Kasumi-1 (cell line): ENCODE measurements around the gene SEMA3A.
A peak's percentile ranks its signal among the peaks of the same experiment; 100 is the strongest.
"Not testable (repeated sequence)": the region's sequence is repeated elsewhere in the genome, so short reads cannot be mapped to it uniquely, and the experiment has no call there.

ENCODE experiments used
- DNase-seq, 2 experiments: peaks; one replicate each; lab custom pipeline; 2025; lab: John Stamatoyannopoulos, UW

SEMA3A gene

GRCh38 chr7:84194484-84195271 lies at the start of gene SEMA3A:
TSS of gene SEMA3A (minus strand) at chr7:84194789. CDS start at chr7:84194586, 203 bp downstream.
- DNase-seq: peak; percentile 14 to 51

DNA sequence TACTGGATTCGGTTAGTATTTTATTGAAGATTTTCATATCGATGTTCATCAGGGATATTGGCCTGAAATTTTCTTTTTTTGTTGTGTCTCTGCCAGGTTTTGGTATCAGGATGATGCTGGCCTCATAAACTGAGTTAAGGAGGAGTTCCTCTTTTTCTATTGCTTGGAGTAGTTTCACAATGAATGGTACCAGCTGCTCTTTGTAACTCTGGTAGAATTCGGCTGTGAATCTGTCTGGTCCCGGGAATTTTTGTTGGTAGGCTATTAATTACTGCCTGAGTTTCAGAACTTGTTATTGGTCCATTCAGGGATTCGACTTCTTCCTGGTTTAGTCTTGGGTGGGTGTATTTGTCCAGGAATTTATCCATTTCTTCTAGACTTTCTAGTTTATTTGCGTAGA lies 48.4 kb upstream of the SEMA3A start:
- not testable (repeated sequence) for DNase-seq

- DNase-seq: no peak
These were observed 44.0 kb upstream of the SEMA3A start for GRCh38 chr7:84238596-84238995.

DNA sequence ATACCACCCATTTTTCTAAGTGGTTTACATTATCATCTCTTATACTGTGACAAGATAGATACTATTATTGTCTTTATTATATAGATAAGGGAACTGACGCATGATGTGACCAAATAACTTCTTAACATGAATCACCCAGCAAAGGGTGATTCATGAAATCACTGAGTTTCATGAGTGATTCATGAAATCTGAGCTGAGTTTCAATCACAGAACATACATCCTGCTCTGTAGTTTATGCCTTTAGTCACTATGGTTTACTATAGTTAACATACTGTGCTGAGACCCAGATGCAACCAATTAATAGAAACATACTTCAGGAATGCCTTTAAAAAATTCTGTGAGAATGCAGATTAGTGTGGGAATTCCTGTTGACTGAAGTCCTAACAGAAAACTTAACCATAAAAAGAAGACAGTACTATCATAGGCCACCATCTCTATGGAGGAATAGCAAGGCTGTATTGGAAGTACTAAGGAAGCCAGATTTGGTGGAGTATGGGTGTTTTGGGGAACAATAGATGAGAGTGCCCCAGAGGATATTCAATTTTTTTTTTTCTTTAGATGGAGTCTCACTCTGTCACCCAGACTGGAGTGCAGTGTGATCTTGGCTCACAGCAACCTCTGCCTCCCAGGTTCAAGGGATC lies 43.1 kb upstream of the SEMA3A start:
- no peak for DNase-seq

DNA sequence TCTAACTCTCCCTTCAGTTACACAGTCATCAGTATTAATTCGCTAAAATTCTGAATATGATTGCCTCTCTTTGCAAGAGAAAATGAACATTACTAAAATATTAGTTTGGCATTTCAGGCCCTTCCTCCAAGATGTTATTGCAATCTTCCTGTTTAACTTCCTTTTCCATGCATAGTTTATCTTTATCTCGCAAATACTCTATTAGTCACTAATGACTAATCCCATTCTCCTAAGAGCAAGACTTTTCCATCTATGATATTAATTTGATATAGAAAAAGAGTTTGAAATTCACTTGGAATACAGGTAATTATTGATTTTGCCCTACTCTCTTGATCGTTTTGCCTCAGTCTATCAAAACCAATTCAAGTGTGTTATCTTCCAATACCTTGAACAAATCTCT lies 41.8 kb upstream of the SEMA3A start:
- DNase-seq: no peak

DNA sequence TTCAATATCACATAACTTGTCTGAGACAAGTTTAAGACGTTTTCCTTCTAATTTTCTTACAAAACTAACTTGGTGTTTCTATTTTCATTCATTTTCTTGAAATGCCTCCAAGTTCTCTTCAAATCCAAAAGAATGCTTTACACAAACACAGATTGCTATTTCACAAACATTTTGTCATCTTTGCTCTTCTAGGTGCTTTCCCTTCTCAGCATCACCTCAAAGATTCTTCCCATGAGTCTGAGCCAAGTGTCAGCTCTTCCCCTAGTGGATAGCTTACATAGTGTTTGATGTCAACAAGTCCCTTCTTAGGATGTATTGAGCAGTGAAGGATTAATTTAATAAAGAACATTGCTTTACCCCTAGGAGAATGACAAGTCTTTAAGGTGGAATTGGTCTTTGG lies 38.1 kb upstream of the SEMA3A start:
- no peak for DNase-seq

- no peak for DNase-seq
These were observed 36.6 kb upstream of the SEMA3A start for GRCh38 chr7:84231157-84231556.

DNA sequence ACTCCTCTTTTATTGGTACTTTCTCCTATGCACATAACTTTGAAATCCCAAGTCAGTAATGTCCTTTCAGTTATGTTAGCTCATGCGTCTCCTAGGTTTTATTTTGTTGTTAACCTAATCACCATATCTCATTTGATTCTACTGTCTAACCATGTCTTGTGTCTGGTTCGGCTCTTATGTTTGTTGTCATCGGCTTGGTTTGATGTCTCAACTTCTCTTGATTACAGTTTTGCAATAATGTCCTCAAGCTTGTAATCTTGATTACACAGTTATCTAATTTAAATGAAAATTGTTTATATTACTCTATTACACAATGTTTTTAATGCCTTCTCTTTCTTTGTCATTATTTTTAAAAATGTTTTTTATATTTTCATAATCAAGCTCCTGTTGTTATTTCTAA lies 35.9 kb upstream of the SEMA3A start:
- DNase-seq: no peak

DNA sequence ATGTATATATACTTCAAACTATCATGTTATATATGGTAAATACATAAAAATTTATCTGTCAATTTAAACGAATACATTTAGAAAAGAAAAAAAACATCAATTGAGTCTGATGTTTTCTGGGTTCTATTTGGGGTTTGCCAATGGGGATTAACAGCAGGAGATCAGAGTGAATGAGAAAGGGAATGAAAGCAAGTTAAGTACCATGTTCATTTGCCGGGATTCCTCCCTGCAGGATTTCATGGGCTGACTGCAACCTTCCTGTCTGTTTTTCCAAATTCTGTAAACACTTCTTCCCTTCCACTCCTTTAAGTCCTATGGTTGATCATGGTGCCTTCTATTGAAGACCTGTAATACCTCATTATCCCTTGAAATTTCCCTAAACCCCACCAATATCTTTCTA lies 33.9 kb upstream of the SEMA3A start:
- DNase-seq: no peak

DNA sequence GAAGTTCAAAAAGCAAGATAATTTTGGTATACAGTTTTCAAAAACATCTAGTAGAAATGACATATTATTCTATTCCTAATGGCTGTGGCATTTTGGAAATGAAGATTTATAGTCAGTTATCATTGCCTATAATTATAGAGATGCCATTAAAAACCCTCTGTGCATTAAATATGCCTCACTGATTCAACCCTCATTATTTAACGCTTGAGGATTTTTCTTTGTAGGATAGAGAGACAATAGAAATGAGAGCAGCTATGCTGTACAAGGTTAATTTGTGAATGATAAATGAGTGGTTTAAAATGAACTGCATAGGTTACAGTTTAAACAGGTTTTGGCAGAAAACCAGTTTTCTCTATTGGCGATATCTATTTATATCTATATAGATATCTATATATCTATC lies 32.2 kb upstream of the SEMA3A start:
- no peak for DNase-seq

GRCh38 chr7:84224505-84224904 lies 29.9 kb upstream of the SEMA3A start:
- no peak for DNase-seq

- no peak for DNase-seq
These were observed 24.7 kb upstream of the SEMA3A start for GRCh38 chr7:84219310-84219709.

DNA sequence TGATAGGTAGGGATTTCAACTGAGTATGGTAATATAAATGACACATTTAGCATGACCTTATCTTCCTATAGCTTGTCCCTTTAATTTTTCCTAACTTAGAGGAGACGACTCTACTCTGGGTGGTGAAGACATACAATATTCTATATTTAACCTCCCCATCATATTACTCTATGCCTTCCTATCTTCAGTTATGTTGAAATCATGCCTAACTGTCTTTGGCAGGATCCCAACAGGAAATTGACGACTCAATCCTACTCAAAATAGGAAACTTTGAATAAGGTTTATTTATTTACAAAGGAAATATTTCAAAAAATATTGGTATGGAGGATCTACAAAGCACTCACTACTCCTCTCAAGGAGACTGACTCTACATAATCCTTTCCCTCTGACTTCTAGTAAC lies 24.1 kb upstream of the SEMA3A start:
- peak; percentile 81 to 83 for DNase-seq

GRCh38 chr7:84216472-84216871 lies 21.9 kb upstream of the SEMA3A start:
- no peak for DNase-seq

DNA sequence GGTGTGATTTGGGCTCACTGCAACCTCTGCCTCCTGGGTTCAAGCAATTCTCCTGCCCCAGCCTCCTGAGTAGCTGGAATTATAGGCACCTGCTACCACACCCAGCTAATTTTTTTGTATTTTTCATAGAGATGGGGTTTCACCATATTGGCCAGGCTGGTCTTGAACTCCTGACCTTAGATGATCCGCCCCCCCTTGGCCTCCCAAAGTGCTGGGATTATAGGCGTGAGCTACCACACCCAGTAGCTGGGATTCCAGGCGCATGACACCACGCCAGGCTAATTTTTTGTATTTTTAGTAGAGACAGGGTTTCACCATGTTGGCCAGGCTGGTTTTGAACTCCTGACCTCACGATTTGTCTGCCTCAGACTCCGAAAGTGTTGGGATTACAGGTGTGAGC lies 20.2 kb upstream of the SEMA3A start:
- DNase-seq: not testable (repeated sequence)

DNA sequence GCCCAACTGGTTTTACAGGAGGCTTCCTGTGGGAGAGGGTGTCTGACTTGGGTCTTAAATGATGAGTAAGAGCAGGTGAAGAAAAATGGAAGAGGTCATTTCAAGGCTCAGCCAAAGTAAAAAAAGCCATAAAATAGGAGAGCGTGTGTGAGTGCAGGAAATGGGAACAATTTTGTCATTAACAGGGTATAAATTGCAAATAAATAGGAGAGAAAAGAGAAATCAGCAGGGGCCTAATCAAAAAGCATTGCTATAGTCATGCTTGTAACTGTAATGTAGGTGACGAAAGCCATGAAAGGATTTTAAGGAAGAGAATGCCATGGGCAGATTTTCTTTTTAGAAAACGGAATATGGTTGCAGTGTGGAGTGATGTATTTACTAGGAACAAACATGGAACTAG lies 15.7 kb upstream of the SEMA3A start:
- no peak for DNase-seq

DNA sequence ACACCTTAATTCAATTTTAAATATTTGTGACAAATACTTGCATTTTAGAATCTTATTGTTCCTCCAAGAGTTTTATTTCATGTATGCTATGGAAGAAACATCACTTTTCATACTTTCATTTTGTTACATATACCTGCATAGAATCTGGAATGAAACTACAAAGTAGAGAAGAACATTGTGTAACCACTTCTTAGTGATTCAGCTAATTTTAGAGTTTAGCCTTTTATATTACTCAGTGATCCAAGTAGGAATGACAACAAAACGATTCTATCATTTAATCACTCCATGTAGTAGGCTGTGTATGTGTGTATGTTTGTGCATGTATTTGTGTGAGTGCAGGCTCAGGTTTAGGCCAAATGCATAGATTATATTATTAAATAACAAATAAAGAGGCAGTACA lies 14.4 kb upstream of the SEMA3A start:
- no peak for DNase-seq

DNA sequence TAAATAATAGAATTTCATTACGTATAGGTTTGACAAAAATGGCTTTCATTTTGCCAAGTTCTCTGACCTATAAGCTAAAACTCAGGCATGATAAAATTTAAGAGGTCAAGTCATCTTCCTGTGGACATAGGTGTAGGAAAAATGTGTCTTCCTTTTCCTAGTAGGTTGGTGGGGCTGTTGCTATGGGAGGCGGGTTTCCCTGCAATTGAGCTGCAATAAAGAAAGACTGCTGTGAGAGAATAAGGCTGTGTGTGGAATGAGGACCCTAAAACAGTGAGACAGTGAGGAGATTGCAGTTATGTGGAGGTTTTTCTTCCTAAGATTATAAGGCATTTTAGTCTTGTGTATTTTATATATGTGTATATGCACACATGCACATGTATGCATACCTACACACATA lies 13.0 kb upstream of the SEMA3A start:
- no peak for DNase-seq

DNA sequence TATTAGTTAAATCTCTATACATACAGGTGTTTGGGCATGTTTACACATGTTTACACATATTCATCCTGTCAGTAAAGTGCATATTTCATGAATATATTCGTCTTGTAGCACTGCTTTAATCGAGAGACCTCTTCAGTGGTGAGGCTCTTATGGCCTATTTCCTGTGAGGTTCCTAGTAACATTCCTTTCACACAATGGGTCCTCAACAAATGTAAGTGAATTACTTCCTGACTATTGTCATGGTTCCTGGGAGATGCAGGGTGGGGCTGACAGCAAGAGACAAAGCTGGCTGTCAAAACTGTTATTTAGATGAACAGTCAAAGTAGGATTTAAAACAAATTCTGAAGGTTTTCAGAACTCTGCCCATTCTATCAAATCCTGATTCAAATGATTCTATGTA lies 12.4 kb upstream of the SEMA3A start:
- DNase-seq: no peak

- DNase-seq: no peak
These were observed 10.1 kb upstream of the SEMA3A start for GRCh38 chr7:84204655-84205054.

DNA sequence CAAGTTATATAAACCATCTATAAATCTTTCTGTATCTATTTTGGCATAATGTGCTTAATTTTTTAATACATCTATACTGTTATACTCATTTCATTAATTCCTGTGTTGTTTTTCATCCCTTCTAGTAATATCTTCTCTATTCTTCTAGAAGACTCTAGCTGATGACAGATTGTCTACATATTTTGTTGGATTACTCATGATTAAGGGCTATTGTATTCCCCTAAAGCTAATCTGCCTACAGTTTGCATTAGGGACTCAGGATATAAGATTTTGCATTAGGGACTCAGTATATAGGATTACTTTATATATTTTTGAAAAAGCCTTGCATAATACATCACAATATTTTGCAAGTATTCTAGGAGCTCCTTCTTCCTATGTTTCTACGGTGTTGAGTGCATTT lies 8.3 kb upstream of the SEMA3A start:
- DNase-seq: no peak

DNA sequence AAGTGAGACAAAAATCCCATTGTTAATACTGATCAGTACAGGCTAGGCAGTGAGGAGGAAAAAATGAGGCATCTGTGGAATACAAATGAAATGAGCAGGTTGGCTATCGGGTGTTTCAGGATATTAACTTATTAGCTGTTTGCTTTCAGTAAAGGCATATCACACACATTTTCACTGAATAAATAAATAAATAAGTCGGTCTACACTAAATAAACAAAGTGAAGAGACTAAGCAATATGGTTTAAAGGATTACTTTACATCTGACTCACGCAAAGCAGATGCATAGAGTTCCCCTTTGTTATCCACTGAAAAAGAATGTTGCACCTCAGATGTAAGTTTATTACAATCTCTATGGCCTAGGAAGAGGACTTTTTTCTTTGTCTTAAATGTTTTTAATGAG lies 6.3 kb upstream of the SEMA3A start:
- DNase-seq: no peak

DNA sequence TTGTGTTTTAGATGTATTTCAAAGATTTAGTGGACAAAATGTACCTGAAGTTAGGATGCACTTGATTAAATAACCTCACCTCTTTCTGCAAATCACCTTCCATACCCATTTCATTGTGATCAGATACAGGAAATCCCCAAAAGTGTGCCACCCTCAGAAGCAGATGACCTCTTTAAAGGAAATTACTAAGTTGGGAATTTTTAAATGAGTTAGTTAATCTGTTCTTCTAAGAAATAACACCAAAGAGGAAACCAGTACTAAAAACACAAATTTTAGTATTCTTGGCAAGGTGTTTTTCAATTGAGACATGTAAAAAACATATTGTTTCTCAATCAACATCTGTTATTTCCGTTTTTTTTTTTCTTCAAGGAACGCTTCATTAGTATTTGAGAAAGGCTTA lies 4.6 kb upstream of the SEMA3A start:
- no peak for DNase-seq

DNA sequence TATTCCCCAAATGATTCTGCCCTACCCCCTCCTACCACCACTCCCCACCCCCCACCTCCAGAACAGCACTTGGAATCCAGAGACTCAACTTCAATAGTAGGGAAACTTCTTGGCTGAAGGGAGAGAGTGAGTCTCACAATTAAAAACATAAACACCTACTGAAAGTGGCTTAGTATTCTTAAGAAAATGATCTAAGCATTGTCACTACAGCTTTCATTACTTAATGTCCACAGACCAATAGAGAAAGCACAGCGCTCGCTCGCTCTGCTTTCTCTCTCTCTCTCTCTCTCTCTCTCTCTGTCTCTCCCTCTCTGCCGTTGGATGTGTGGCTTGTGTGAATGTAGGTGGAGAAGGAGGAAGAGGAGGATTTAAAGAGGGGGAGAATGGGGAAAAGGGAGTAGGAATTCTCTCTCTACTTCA lies 1.5 kb upstream of the SEMA3A start:
- no peak for DNase-seq
